Cerebellar cortex (tissue), 1 donor: ENCODE data around the gene CLASP1.
A peak's percentile ranks its signal among the peaks of the same experiment; 100 is the strongest.
"Not testable (repeated sequence)": the region's sequence is repeated elsewhere in the genome, so short reads cannot be mapped to it uniquely, and the experiment has no call there.

Experiments used
- DNase-seq: peaks from one replicate; pipeline ENCODE4 v3.0.0-alpha.2; 2015; ENCODE audit warnings: low spot score

The CLASP1 gene

GRCh38 chr2:121577381-121577780, 71.9 kb downstream of the CLASP1 start:
- DNase-seq = no peak

DNA sequence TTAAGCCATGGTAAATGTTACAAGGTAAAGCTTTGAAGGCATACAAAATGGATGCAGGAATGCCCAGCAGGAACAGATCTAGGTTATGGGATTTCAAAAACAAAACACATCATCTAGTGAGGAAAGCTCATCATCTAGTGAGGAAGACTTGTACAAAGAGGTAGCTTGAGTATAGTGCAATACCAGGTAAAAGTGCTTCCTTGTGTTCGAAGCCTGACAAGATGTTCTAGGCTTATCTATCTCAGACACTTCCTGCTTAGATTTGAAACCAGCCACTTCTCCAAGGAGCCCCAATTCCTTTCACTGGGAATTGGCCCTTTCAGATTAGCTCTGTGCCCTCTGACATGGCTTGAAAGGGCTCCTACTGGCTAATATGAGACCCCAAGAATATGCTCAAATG, 73.0 kb downstream of the CLASP1 start:
- no peak for DNase-seq

GRCh38 chr2:121575800-121576199, 73.5 kb downstream of the CLASP1 start:
- no peak for DNase-seq

- no peak for DNase-seq
Measured at GRCh38 chr2:121570667-121571055, 78.6 kb downstream of the CLASP1 start.

DNA sequence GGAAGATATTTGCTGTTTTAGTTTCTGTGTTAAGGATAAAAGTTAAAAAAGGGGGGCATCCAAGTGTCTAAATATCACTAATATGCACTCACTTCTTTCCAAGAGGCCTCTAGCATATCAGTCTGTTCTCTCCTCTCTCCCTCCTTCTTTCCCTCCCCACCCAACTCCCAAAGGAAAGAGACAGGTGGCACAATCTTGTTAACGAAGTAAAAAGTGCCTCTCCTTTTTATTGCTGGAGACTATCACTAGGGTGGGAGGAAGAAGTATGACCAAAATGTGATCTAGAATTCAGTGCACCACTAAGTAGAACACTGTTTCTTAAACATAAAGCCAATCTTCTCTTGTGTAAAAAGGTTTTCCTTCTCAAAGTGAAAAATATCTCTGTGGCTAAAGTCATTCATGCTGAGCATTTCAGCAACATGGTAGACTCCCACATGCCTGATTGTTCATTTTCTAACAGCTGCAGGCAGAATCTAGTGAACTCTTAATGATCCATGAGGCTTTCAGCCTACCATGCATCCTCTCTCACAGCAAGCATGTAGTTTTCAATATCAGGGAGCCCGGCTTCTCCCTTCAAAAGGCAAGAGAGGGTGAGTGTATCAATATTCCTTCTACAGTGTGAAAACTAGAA, 79.1 kb downstream of the CLASP1 start:
- DNase-seq = no peak

- DNase-seq = no peak
Measured at GRCh38 chr2:121567957-121568409, 81.3 kb downstream of the CLASP1 start.

- no peak for DNase-seq
Measured at GRCh38 chr2:121567452-121567851, 81.8 kb downstream of the CLASP1 start.

GRCh38 chr2:121565389-121566250, 83.6 kb downstream of the CLASP1 start:
- DNase-seq = peak; percentile 51

GRCh38 chr2:121564905-121565304, 84.4 kb downstream of the CLASP1 start:
- DNase-seq = no peak

DNA sequence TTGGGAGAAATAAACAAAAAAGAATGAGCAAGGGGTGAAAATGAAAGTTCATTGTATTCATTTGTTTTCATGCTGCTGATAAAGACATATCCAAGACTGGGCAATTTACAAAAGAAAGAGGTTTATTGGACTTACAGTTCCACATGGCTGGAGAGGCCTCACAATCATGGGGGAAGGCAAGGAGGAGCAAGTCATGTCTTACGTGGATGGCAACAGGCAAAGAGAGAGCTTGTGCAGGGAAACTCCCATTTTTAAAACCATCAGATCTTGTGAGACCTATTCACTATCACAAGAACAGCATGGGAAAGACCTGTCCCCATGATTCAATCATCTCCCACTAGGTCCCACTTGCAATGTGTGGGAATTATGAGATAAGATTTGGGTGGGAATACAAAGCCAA, 85.5 kb downstream of the CLASP1 start:
- DNase-seq = not testable (repeated sequence)

DNA sequence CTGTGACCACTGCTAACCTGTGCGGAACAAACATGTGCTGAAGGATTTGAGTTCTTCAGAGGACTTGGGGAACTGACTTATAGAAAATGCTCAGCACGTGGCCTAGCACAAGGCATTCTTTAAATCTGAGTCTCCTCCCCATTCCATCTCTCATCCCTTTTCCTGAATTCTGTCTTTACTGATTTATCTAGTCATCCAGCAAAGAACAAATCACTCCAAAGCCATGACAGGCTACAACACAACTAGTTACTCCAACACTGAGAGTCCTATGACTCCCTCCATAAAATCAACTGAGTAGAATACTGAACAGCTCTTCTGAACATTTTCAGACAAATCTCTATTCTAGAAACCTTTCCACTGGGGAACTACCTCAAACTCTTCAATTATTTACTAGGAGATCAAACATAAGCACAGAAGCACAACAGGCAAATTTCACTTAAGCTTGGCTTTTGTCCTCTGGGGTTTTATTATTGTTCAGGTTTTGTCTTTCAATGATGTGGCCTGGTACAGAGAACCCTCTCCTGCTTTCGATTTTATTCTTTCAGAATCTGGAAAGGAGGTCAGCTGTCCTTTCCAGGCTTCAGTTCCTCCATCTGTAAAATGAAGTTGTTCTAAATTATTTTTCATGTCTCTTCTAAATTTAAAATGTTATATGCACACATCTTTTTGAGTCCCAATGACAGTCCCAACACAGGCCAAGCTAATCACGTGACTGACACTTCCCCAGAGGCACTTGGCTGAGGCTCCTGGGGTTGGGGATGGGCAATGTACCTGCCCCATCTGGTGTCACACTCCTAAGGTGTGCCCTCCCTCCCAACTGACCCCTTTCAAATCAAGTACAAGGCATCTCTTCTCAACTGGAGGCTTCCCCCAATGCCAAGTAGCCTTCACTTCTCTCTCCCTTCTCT, 86.7 kb downstream of the CLASP1 start:
- no peak for DNase-seq

GRCh38 chr2:121561617-121562268, 87.5 kb downstream of the CLASP1 start:
- DNase-seq = no peak

GRCh38 chr2:121558329-121558728, 90.9 kb downstream of the CLASP1 start:
- DNase-seq = no peak

- no peak for DNase-seq
Measured at GRCh38 chr2:121555008-121555407, 94.3 kb downstream of the CLASP1 start.

DNA sequence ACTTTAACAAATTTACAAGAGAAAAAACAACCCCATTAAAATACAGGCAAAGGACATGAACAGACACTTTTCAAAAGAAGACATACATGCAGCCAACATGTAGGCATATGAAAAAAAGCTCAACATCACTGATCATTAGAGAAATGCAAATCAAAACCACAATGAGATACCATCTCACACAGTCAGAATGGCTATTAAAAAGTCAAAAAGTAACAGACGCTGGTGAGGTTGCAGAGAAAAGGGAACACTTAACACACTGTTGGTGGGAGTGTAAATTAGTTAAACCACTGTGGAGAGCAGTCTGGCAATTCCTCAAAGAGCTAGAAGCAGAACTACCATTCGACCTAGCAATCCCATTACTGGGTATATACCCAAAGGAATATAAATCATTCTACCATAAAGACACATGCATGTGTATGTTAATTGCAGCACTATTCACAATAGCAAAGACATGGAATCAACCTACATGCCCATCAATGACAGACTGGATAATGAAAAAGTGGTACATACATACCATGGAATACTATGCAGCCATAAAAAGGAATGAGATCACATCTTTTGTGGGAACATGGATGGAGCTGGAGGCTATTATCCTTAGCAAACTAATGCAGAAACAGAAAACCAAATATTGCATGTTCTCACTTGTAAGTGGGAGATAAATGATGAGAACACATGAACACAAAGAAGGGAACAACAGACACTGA, 96.6 kb downstream of the CLASP1 start:
- DNase-seq = not testable (repeated sequence)

GRCh38 chr2:121550669-121551068, 98.6 kb downstream of the CLASP1 start:
- no peak for DNase-seq

DNA sequence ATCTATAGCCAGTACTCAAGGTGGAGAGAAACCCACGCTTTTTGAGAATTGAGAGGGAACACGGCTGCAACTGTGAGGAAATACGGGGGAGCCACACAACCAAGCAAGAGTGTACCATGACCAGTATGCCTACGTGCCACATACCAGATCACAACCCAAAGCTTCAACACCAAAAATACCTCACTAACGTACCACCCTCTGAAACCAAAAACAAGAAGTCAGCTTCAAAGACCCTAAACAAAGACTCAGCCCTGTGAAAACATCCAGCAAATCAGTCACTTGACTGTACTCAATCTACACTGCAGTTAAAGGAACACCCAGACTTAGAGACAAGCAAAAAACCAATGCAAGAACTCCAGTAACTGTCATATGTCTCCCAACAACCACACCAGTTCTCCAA, 101.6 kb downstream of the CLASP1 start:
- no peak for DNase-seq

GRCh38 chr2:121545913-121546312, 103.3 kb downstream of the CLASP1 start:
- no peak for DNase-seq

DNA sequence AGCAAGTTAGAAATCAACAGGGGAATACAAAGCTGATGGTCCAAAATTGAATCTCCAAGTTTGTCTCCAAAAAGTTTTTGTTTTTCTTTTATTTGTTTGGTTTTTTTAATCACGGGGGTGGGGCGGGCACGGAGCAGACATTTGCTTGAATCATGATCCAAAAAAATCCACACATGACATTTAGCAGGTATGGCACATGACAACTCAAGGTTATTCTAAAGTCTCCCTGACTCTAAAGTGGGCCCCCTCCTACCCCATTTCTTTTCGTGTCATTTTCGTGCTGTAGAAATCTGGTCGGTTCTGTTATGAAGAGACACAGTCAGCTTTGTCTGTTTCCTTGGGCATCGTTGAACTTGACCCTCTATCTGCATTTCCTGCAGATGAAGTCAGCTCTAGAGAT, 104.0 kb downstream of the CLASP1 start:
- no peak for DNase-seq

DNA sequence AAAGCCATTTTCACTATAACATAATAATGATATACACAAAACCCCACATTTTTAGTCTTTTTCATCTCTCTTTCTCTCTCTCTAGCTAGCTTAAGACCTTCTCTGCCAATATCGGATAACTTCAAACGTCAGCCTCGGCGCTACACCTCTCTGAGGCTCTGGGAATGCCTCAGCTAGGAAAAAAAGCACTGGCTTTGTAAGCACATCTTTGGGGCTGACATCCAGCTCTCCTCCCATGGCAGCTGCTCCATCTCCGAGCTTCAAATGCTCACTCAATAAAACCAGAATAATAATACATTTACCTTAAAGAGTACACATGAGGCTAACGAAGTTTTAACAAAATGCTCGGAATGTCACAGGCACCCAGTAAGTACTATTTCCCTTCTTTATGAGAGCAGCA, 107.8 kb downstream of the CLASP1 start:
- peak; percentile 61 for DNase-seq

- DNase-seq = no peak
Measured at GRCh38 chr2:121539750-121540469, 109.4 kb downstream of the CLASP1 start.
